CD4-positive, alpha-beta T cell treated with Interferon gamma for 1 hour (primary cell): ENCODE results near the gene TBL1Y.
"Not testable (repeated sequence)": the region's sequence is repeated elsewhere in the genome, so short reads cannot be mapped to it uniquely, and the experiment has no call there.

Experiments used
- DNase-seq: peaks from one replicate; pipeline ENCODE4 v3.0.0-alpha.2; 2020

TBL1Y gene

DNA sequence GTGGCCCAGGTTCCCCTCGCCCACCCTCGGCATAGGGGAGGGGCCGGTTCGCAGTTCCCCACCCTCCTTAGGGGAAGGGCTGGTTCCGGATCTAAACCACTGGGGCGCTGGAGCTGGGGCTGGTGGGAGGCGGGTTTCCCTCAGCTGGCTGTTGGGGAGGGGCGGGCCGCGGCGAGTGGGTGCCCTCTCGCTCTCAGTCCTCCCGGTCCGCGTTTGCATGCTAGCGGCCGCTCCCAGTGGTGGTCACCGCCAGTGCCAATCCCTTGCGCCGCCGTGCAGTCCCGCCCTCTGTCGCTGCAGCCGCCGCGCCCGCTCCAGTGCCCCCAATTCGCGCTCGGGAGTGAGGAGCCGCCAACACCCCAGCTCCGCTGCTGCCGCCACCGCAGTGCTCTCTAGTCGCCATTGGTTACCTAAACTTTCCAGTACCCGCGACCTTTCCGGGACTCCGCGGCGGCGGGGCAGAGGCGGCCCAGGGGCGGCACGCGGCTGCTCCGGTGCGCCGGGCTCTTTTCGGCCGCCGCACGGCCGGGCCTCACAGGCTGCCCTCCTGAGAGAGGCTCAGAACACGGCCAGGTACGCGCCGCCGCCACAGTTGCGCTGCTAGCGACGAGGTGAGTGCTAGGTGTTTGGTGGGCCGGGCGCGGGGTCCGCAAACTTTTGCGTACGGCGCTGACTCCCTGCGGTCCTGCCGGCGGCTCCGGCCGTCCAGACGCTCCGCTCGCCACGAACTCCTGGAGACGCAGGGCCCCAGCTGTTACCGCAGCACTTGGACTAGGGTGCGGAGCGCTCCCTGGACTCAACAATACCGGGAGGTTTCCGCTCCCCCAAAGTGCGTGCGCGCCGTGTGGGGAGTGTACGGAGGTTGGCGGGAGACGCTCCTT is at the start of gene TBL1Y:
TBL1Y (plus strand) TSS at position 326 of the 881 bp plus-strand sequence. CDS start 114,388 bp downstream, outside the sequence.
- no peak for DNase-seq

GRCh38 chrY:6894496-6894895 is 16.0 kb upstream of the TBL1Y start:
- DNase-seq, result no peak

GRCh38 chrY:6895236-6895635 is 15.3 kb upstream of the TBL1Y start:
- DNase-seq, result no peak

DNA sequence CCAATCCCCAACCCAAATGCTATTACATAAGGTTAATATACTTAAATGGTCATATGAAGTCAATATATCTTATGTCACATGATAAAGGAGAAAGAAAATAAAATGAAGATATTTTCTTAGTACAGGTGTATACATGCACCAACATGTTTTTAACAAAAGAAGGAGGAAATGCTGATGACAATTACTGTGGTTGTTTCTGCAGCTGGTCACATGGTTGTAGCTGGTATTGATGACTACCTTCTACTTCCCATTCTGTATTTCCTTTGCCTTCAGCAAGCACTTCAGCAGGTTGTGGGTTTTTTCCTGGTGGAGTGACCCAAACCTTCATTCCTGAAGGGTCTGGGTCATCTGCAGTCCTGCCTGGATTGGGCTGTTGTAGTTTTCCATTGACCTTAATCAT is 8.4 kb upstream of the TBL1Y start:
- DNase-seq, result not testable (repeated sequence)

- no peak for DNase-seq
Observed at GRCh38 chrY:6907591-6907990, 2.9 kb upstream of the TBL1Y start.

GRCh38 chrY:6908021-6908420 is 2.5 kb upstream of the TBL1Y start:
- DNase-seq, result not testable (repeated sequence)

- no peak for DNase-seq
Observed at GRCh38 chrY:6909118-6909521, 1.4 kb upstream of the TBL1Y start.

GRCh38 chrY:6909856-6910255 is 641 bp upstream of the TBL1Y start:
- DNase-seq, result no peak

DNA sequence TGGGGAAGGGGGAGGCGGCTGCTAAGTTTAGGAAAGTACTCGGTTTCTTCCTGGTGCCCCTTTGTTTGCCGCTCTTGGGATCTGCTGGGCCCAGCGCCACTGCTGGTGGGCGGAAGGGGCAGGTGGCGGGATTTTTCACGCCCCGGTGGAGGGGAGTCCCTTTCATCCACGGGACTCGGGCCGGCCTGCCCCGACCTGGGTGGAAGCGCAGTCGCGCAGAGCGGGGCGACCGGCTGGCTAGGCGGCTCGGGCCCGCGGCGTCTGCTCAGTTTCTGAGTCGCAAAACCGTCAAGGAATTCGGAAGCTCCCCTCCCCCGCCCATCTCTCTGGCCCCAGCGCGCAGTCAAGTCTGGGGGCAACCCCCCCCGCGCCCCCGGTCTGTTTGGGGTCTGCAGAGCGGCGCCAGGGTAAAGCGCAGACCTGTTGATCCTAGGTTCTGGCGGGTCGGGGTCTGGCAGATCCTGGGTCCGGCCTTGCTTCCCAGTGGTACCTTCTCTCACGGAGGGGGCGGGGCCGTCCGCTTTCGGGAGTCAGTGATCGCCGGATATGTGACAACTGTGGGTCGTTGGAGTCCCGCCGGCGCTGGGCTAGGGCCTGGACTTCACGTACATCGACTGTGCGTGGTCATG is 870 bp downstream of the TBL1Y start, which contains the start of gene AMELY:
AMELY (minus strand) TSS at position 500 of the 629 bp plus-strand sequence. CDS start 39,144 bp downstream, outside the sequence.
- DNase-seq, result no peak

DNA sequence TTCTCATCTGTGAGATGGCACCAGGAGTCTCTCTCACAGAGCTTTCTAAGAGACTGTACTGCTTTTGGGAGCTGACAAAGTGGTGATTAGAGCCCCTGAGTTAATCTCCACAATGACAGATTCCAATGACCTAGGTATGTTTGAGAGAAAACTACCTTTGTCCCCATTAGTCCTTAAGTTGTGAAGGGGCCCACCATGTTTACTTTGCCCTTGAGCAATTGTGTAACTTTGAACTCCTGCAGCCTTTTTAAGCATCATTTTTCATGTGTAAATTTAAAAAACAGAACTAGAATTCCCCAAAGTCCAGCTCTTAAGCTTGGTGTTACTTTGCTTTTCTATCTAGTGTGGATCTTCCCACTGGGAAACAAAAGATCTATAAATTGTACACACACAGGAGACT is 2.9 kb downstream of the TBL1Y start:
- no peak for DNase-seq

DNA sequence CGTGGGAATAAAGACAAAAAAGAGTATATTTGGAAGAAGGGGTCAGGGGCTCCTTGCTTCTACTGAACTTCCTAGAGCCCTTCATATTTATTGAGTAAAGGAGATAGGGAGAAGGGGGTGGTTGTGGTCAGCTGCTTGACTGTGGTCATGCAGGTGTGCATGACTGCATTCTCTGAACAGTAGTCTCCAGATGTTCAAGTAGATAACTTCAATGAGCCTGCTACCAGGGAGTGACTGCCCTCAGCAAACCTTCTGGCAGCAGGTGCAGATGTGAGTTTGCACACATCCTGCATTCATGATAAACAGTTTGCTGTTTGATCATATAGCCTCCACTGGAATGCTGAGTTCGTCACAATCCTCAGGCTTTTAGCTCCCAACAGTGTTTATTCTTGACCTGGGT is 10.6 kb downstream of the TBL1Y start:
- no peak for DNase-seq

GRCh38 chrY:6928265-6928664 is 17.8 kb downstream of the TBL1Y start:
- no peak for DNase-seq

DNA sequence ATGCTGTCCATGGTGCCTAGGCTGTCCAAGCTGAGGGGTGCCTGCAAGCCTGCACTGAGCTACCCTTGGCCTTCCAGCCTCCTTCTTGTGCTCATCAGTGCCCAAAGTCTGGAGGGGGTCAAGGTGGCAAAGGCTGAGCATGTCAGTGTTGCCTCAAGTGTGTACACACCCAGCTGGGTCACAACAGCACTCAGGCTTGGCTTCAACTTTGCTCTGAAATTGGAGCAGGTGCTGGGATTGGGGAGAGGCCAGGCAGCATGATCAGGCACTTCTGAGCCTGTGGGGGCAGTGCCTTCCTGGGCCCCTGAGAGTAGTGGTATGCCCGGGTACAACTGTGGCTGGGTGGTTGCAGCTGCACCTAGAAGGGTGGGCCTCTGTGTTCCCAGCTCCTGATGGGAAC is 18.7 kb downstream of the TBL1Y start:
- DNase-seq, result no peak

DNA sequence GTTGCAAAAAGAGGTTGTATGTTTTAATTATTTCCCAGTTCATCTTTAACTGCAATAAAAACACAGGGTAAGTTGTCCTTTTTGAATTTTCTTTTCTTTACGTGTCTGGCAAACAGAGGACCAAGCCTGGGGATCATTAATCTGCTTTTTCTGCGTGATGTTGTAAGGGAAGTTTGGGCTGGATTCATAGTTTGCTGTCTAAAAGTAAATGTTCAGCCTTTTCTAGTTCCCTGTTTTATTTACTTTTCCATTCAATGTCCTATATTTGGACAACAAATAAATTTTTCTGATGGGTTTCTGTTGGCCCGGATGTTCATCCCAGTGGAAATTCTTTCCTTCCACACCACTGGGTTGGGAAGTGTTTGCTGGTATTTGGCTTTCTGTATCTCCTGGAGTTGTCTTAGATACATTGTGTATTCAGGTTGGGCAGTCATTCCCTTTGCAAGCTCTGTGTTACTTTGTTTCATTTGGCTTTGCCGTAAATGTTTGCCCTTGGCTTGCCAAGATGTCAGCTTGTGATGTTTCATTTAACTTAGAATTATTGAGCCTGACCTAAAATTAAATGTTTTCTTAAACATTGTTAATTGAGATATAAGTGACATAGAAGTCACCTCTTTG is 21.4 kb downstream of the TBL1Y start:
- no peak for DNase-seq

GRCh38 chrY:6935497-6935896 is 25.0 kb downstream of the TBL1Y start:
- no peak for DNase-seq

GRCh38 chrY:6947695-6948094 is 37.2 kb downstream of the TBL1Y start:
- DNase-seq, result no peak

DNA sequence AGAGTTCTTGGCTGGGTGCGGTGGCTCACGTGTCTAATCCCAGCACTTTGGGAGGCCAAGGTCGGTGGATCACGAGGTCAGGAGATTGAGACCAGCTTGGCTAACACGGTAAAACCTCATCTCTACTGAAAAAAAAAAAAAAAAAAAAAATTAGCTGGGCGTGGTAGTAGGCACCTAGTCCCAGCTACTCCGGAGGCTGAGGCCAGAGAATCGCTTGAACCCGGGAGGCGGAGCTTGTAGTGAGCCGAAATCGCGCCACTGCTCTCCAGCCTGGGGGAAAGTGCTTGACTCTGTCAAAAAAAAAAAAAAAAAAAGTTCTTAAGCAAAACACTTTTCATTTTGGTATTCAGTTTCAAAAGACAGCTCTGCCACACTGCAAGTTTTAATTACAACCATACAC is 37.9 kb downstream of the TBL1Y start:
- DNase-seq, result no peak

DNA sequence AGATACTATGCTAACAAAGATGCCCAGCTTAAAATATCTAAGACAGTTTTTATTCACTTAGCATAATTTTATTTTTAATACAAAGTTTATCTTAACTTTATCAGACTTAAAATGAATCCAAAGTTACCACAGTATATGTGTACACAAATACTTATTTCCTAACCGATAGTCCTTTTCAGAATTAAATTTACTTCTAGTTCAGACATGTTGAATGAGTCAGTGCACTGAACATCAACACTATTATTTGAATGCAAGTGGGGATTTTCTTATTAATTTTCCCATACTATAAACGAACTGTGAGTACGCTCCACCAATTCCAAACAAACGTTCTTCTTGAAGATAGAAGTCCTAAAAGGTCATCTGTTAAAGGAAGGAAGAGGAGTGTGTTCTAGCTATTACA is 39.5 kb downstream of the TBL1Y start:
- DNase-seq, result no peak

- DNase-seq, result no peak
Observed at GRCh38 chrY:6964732-6965131, 54.2 kb downstream of the TBL1Y start.

DNA sequence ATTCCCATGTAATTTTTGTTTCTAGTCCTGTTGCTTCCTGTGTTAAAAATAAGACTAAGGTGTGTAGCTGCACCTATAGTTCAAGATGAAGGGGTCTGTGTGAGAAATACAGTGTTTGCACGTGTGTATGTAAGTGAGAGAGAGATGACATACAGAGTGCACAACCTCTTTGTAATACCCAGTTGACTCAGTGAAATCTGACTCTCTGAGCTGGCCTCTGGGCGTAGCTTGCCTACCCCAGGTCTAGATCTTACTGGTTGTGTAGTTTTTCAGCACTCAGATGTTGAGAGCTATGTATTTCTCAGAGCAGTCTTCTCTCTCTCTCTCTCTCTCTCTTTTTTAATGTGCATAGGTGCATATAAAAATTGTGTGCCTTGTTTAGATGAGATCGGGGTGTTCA is 56.0 kb downstream of the TBL1Y start:
- DNase-seq, result no peak

DNA sequence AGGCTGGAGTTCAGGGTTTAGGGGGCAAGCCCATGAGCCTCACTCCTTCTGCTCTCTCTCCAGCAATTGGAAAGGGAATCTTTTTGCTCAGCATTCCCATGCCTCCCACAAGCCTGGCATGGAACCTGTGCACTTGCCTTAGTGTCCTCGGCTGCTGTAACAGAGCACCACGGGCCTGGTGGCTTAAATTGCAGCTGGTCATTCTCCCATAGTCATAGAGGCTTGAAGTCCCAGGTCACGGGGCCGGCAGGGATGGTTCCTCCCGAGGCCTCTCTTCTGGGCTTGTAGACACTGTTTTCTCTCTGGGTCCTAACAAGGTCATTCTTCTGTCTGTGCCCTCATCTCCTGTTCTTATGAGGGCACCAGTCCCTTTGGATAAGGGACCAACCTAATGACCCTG is 57.2 kb downstream of the TBL1Y start:
- no peak for DNase-seq

DNA sequence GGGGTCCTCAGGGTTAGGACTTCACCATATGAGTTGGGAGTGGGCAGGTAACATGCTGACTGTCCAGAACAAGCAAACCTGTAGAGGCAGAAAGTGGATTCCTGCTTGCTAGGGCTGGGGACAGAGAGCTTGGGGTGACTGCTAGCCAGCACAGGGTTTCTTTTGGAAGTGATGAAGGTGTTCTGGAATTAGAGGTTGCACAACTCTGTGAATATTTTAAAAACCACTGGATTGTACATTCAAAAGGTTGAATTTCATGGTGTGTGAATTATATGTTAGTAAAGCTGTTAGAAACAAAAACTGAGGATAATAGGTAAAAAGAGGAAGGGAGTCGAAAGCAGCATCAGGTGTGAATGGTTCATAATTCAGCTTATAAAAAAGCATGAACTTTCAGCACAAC is 57.7 kb downstream of the TBL1Y start:
- DNase-seq, result no peak

DNA sequence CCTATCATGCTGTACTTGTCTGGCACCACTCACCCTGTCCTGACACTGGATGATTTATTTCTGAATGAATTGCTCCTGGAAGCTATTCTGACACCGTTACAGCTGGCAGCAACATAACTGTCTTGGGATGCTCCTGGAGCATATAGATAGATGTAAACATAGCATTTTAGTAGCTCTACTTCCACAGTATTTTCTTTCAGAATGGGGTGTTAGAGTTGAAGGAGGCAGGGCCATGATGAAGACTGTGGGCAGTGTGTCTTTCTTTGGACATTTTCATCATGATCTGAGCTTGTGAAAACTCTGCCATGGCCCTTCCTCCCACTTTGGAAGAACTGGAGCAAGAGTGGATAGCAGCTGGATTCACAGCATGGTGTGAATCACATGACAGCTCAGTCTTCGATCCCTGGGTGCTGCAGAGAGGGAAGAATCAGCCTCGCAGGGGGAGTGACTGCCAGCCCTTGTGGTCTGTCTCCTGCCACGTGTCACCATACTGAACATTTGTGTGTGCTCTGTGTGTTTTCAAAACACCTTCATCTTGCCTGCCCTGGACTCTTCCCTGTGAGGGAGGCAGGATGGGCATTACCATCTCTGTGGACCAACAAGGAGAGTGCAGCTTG is 61.9 kb downstream of the TBL1Y start:
- DNase-seq, result no peak
